DMS 273 treated with DMSO at 0.1 percent for 48 hours (cell line): ENCODE data around the gene FRMPD3.
"Not testable (repeated sequence)": the region's sequence is repeated elsewhere in the genome, so short reads cannot be mapped to it uniquely, and the experiment has no call there.

Experiments
- DNase-seq: peaks from one replicate; lab custom pipeline; 2025; lab: John Stamatoyannopoulos, UW

Gene FRMPD3

GRCh38 chrX:107448998-107449835 lies at the start of gene FRMPD3:
Gene FRMPD3, plus strand, starts transcription at chrX:107449652. Its CDS starts 76,937 bp downstream, at chrX:107526589.
- no peak for DNase-seq

GRCh38 chrX:107420571-107420970 lies 28.9 kb upstream of the FRMPD3 start:
- no peak for DNase-seq

- no peak for DNase-seq
Measured at GRCh38 chrX:107421337-107421861, 28.1 kb upstream of the FRMPD3 start.

GRCh38 chrX:107429090-107429489 lies 20.4 kb upstream of the FRMPD3 start:
- no peak for DNase-seq

- no peak for DNase-seq
Measured at GRCh38 chrX:107440187-107440586, 9.3 kb upstream of the FRMPD3 start.

- DNase-seq = no peak
Measured at GRCh38 chrX:107440692-107441091, 8.8 kb upstream of the FRMPD3 start.

- no peak for DNase-seq
Measured at GRCh38 chrX:107442914-107443527, 6.4 kb upstream of the FRMPD3 start.

GRCh38 chrX:107445146-107445545 lies 4.3 kb upstream of the FRMPD3 start:
- DNase-seq = no peak

GRCh38 chrX:107445631-107446030 lies 3.8 kb upstream of the FRMPD3 start:
- DNase-seq = no peak

- DNase-seq = no peak
Measured at GRCh38 chrX:107447642-107448041, 1.8 kb upstream of the FRMPD3 start.

GRCh38 chrX:107448625-107448997 lies 841 bp upstream of the FRMPD3 start:
- DNase-seq = no peak

- DNase-seq = no peak
Measured at GRCh38 chrX:107450823-107451509, 1.5 kb downstream of the FRMPD3 start.

- DNase-seq = no peak
Measured at GRCh38 chrX:107451731-107452130, 2.3 kb downstream of the FRMPD3 start.

- no peak for DNase-seq
Measured at GRCh38 chrX:107452581-107452980, 3.1 kb downstream of the FRMPD3 start.

- DNase-seq = no peak
Measured at GRCh38 chrX:107454302-107454701, 4.8 kb downstream of the FRMPD3 start.

- DNase-seq = no peak
Measured at GRCh38 chrX:107457289-107457688, 7.8 kb downstream of the FRMPD3 start.

GRCh38 chrX:107465932-107466620 lies 16.6 kb downstream of the FRMPD3 start:
- no peak for DNase-seq

- DNase-seq = no peak
Measured at GRCh38 chrX:107467271-107467670, 17.8 kb downstream of the FRMPD3 start.

GRCh38 chrX:107470198-107470597 lies 20.7 kb downstream of the FRMPD3 start:
- DNase-seq = no peak

- DNase-seq = no peak
Measured at GRCh38 chrX:107470971-107471370, 21.5 kb downstream of the FRMPD3 start.

GRCh38 chrX:107471420-107471819 lies 22.0 kb downstream of the FRMPD3 start:
- not testable (repeated sequence) for DNase-seq

GRCh38 chrX:107477406-107477805 lies 28.0 kb downstream of the FRMPD3 start:
- no peak for DNase-seq
